OCI-LY1 (cell line): ENCODE measurements around the gene AMZ1.

Experiments used
- H2AFZ ChIP-seq: fragments of 200-600 bp; sonication (generic), shearing (Covaris generic); 2 replicates; pipeline ENCODE4 v1.6.0; 2014; ENCODE audit warnings: antibody characterized with exemption, mild to moderate bottlenecking, low read length
- H3F3A ChIP-seq: fragments of 200-600 bp; sonication (generic), shearing (Covaris generic); 2 replicates; pipeline ENCODE4 v1.6.0; 2014; ENCODE audit warnings: mild to moderate bottlenecking, antibody characterized with exemption, low read length, moderate library complexity; ENCODE audit not compliant: insufficient read depth
- H3K27ac ChIP-seq: fragments of 200-600 bp; sonication (generic); 2 replicates; pipeline ENCODE4 v1.5.1; 2014; ENCODE audit warnings: low read length, mixed run types, mild to moderate bottlenecking, low read depth; ENCODE audit not compliant: poor library complexity, severe bottlenecking
- H3K27me3 ChIP-seq: fragments of 200-600 bp; sonication (generic); 2 replicates; pipeline ENCODE4 v1.6.0; 2014; ENCODE audit warnings: antibody characterized with exemption, mild to moderate bottlenecking, low read length, moderate library complexity; ENCODE audit not compliant: insufficient read depth
- H3K36me3 ChIP-seq: fragments of 200-600 bp; sonication (generic); 2 replicates; pipeline ENCODE4 v1.6.1; 2014; ENCODE audit warnings: mild to moderate bottlenecking, antibody characterized with exemption, low read length, moderate library complexity, mixed read lengths; ENCODE audit not compliant: insufficient read depth
- H3K4me1 ChIP-seq: fragments of 200-600 bp; sonication (generic); 2 replicates; pipeline ENCODE4 v1.5.1; 2014; ENCODE audit warnings: mild to moderate bottlenecking, low read length, moderate library complexity; ENCODE audit not compliant: insufficient read depth, severe bottlenecking
- H3K4me2 ChIP-seq: fragments of 200-600 bp; sonication (generic), shearing (Covaris generic); 2 replicates; pipeline ENCODE4 v1.6.1; 2014; ENCODE audit warnings: low read length
- H3K4me3 ChIP-seq: fragments of 200-600 bp; sonication (generic); 2 replicates; pipeline ENCODE4 v1.5.1; 2014; ENCODE audit warnings: low read length, low read depth, mild to moderate bottlenecking, mixed read lengths; ENCODE audit not compliant: poor library complexity, severe bottlenecking
- H3K79me2 ChIP-seq: fragments of 200-600 bp; shearing (Covaris generic); 2 replicates; pipeline ENCODE4 v1.6.1; 2016; ENCODE audit warnings: mixed run types, low read length, mixed read lengths; ENCODE audit not compliant: insufficient read depth
- H3K9ac ChIP-seq: fragments of 200-600 bp; sonication (generic), shearing (Covaris generic); 2 replicates; pipeline ENCODE4 v1.6.1; 2014; ENCODE audit warnings: mild to moderate bottlenecking, low read length, mixed read lengths
- H3K9me2 ChIP-seq: fragments of 200-600 bp; sonication (generic), shearing (Covaris generic); 2 replicates; pipeline ENCODE4 v1.6.1; 2014; ENCODE audit warnings: low read depth, mild to moderate bottlenecking, low read length, mixed read lengths
- H3K9me3 ChIP-seq: fragments of 200-600 bp; shearing (Covaris generic); 2 replicates; pipeline ENCODE4 v1.6.1; 2014; ENCODE audit warnings: low read length, mixed read lengths
- H4K20me1 ChIP-seq: fragments of 200-600 bp; sonication (generic), shearing (Covaris generic); 2 replicates; pipeline ENCODE4 v1.6.0; 2016; ENCODE audit warnings: mild to moderate bottlenecking, low read length; ENCODE audit not compliant: insufficient read depth
- EZH2 ChIP-seq: fragments of 200-600 bp; sonication (generic), shearing (Covaris generic); IDR thresholded peaks from 2 replicates; pipeline ENCODE4 v1.8.0; 2017; ENCODE audit warnings: borderline replicate concordance, mixed run types, mild to moderate bottlenecking, antibody characterized with exemption, low read length, moderate library complexity, mixed read lengths
- TF ChIP-seq, protein P1 (sequence below): fragments of 200-600 bp; sonication (generic), shearing (Covaris generic); IDR thresholded peaks from 2 replicates; pipeline ENCODE4 v1.5.1; 2017; ENCODE audit warnings: mild to moderate bottlenecking, antibody characterized with exemption, low read length, moderate library complexity, mixed read lengths

Gene AMZ1

DNA sequence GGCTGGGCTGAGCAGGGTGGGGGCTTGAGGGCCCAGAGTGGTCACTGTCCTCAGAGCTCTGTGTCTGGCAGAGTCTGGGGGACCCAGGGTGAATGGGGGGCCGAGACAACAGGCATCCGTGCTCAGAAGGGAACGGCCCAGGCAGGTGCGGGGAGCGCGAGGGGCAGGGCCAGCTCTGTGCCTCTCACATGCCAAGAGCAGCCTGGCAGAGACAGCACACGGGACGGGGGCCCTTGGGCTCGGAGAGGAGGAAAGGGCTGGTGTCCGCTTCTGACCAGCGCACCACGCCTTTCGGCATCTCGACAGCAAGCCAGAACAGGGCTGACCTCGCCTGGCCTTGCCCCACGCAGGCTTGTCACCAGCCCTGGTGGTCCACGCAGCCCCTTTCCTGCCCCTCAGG lies 13.4 kb downstream of the AMZ1 start:
- Histone ChIP-seq H3K27me3 (peaks cover 4% of the 10 kb centered on the region; the same call in 1 of the 2 replicates), H2AFZ (no peak overlapping the region), H3K9ac (no peak overlapping the region), H3K79me2 (no peaks in the 10 kb centered on the region), H3F3A (no peaks in the 10 kb centered on the region), H3K9me3 (no peaks in the 10 kb centered on the region), H3K4me1 (peaks cover 3% of the 10 kb centered on the region), H3K4me3 (no peak overlapping the region), H3K36me3 (no peaks in the 10 kb centered on the region), H3K27ac (no peak overlapping the region), H4K20me1 (no peaks in the 10 kb centered on the region), H3K4me2 (no peak overlapping the region), H3K9me2 (no peaks in the 10 kb centered on the region)
- TF ChIP-seq, protein P1, sequence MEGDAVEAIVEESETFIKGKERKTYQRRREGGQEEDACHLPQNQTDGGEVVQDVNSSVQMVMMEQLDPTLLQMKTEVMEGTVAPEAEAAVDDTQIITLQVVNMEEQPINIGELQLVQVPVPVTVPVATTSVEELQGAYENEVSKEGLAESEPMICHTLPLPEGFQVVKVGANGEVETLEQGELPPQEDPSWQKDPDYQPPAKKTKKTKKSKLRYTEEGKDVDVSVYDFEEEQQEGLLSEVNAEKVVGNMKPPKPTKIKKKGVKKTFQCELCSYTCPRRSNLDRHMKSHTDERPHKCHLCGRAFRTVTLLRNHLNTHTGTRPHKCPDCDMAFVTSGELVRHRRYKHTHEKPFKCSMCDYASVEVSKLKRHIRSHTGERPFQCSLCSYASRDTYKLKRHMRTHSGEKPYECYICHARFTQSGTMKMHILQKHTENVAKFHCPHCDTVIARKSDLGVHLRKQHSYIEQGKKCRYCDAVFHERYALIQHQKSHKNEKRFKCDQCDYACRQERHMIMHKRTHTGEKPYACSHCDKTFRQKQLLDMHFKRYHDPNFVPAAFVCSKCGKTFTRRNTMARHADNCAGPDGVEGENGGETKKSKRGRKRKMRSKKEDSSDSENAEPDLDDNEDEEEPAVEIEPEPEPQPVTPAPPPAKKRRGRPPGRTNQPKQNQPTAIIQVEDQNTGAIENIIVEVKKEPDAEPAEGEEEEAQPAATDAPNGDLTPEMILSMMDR = no peak
- TF ChIP-seq EZH2 = no peak

DNA sequence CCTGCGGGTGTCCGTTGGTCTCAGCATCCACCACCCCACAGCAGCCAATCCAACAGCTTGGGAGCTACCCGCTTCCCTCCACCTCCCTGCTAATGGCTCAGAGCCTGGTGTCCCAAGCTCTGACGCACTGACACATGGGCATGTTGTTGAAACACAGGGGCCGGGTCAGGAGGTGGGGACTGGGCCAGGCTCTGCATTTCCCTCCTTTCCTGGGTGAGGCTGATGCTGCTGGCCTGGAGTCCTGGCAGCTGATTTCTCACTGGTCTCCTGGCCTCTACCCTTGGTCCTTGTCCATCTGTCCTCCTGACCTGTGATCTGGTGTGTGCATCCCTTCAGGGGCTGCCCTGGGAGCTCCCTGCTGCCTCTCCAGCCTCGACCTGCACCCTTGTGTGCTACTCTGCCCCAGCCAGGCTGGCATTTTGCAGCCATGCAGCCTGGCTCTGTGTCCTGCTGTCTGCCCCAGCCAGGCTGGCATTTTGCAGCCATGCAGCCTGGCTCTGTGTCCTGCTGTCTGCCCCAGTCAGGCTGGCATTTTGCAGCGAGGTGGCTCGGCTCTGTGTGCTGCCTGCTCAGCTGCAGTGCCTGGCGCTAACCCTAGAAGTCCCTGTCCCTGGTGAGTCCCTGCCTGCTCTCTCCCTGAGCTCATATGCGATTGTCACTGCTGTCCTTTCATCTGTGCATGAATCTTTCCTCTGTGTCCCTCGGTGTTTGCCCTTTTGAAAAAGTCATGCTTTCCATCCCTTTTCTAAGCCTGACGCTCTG lies 14.0 kb downstream of the AMZ1 start:
- Histone ChIP-seq H3F3A (no peaks in the 10 kb centered on the region), H4K20me1 (no peaks in the 10 kb centered on the region), H3K27me3 (peaks cover 4% of the 10 kb centered on the region; the same call in 1 of the 2 replicates), H3K36me3 (no peaks in the 10 kb centered on the region), H3K4me2 (no peak overlapping the region), H2AFZ (no peak overlapping the region), H3K4me1 (peaks cover 3% of the 10 kb centered on the region), H3K4me3 (no peak overlapping the region), H3K9me3 (no peaks in the 10 kb centered on the region), H3K9me2 (no peaks in the 10 kb centered on the region), H3K9ac (no peak overlapping the region), H3K79me2 (no peaks in the 10 kb centered on the region), H3K27ac (no peak overlapping the region)
- TF ChIP-seq, protein P1 = no peak
- TF ChIP-seq EZH2 = no peak

DNA sequence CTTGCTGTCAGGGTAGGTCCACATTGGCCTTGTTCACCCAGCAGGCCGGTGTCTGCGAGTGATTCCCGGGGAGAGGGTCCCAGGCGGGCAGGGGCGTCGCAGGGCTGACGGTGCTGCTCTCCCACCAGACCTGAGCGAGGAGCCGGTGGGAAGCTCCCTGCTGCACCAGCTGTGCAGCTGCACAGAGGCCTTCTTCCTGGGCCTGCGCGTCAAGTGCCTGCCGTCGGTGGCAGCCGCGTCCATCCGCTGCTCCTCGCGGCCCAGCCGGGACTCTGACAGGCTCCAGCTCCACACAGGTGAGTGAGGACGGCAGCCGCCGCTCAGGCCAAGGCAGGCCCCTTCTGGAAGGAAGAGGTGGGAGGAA lies 14.6 kb downstream of the AMZ1 start:
- H3K27ac ChIP-seq = no peak overlapping the region
- H4K20me1 ChIP-seq = no peaks in the 10 kb centered on the region
- no peak overlapping the region for H3K4me2 ChIP-seq
- no peaks in the 10 kb centered on the region for H3K9me2 ChIP-seq
- no peak overlapping the region for H2AFZ ChIP-seq
- TF ChIP-seq EZH2 = no peak
- TF ChIP-seq, protein P1 = no peak
- no peak overlapping the region for H3K4me3 ChIP-seq
- H3K9me3 ChIP-seq = no peaks in the 10 kb centered on the region
- H3K36me3 ChIP-seq = no peaks in the 10 kb centered on the region
- peaks cover 3% of the 10 kb centered on the region for H3K4me1 ChIP-seq
- H3F3A ChIP-seq = no peaks in the 10 kb centered on the region
- H3K27me3 ChIP-seq = peaks cover 4% of the 10 kb centered on the region; the same call in 1 of the 2 replicates
- no peaks in the 10 kb centered on the region for H3K79me2 ChIP-seq
- H3K9ac ChIP-seq = no peak overlapping the region
